Liver (tissue), 3 donors: Measurements from ENCODE around the gene MT1A.

Experiments used
- CTCF ChIP-seq: fragments of 150-350 bp; IDR thresholded peaks from 2 replicates; pipeline ENCODE4 v1.5.1; 2017; ENCODE audit warnings: improper control_type of control experiment, low read depth, low read length; ENCODE audit not compliant: missing input control
- FOXA1 ChIP-seq: IDR thresholded peaks from 2 replicates; pipeline ENCODE4 v1.6.1; 2016; ENCODE audit warnings: antibody characterized with exemption
- GABPA ChIP-seq, 2 donors: IDR thresholded peaks in 1 of 2; conservative IDR thresholded peaks in 1 of 2; 2 replicates each; pipeline ENCODE4 v1.6.1; 2016; ENCODE audit warnings: antibody characterized with exemption in 2 of 2, mild to moderate bottlenecking in 1 of 2, moderate library complexity in 1 of 2
- MAX ChIP-seq: IDR thresholded peaks from 2 replicates; pipeline ENCODE4 v1.6.1; 2016; ENCODE audit warnings: antibody characterized with exemption
- RAD21 ChIP-seq, 2 donors: IDR thresholded peaks; 2 replicates each; pipeline ENCODE4 v1.6.1; 2016; ENCODE audit warnings: antibody characterized with exemption in 2 of 2, mild to moderate bottlenecking in 2 of 2
- YY1 ChIP-seq: IDR thresholded peaks from 2 replicates; pipeline ENCODE4 v1.6.1; 2016; ENCODE audit warnings: antibody characterized with exemption, mild to moderate bottlenecking
- TF ChIP-seq, protein P1 (sequence below): IDR thresholded peaks from 2 replicates; pipeline ENCODE4 v1.6.1; 2016; ENCODE audit warnings: antibody characterized with exemption
- donor health status: healthy.
- donor health status: healthy.

- TF ChIP-seq CTCF (no peak), FOXA1 (no peak), GABPA (IDR thresholded peaks at IDR 0.05 in 1 of 2, conservative IDR thresholded peaks at IDR 0.05 in 1 of 2) (no peak), RAD21 (IDR thresholded peaks at IDR 0.05) (peak; percentile 42 to 67), YY1 (peak; percentile 30), MAX (peak; percentile 48)
- TF ChIP-seq, protein P1, sequence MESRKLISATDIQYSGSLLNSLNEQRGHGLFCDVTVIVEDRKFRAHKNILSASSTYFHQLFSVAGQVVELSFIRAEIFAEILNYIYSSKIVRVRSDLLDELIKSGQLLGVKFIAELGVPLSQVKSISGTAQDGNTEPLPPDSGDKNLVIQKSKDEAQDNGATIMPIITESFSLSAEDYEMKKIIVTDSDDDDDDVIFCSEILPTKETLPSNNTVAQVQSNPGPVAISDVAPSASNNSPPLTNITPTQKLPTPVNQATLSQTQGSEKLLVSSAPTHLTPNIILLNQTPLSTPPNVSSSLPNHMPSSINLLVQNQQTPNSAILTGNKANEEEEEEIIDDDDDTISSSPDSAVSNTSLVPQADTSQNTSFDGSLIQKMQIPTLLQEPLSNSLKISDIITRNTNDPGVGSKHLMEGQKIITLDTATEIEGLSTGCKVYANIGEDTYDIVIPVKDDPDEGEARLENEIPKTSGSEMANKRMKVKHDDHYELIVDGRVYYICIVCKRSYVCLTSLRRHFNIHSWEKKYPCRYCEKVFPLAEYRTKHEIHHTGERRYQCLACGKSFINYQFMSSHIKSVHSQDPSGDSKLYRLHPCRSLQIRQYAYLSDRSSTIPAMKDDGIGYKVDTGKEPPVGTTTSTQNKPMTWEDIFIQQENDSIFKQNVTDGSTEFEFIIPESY = no peak
Observed at GRCh38 chr16:56657555-56658326, 19.3 kb downstream of the MT1A start, which contains the start of gene MT1F.
